Calu3 (cell line): ENCODE results near the gene ERN2. TPM values are rescaled to one million over a fixed set of nuclear protein-coding genes. Genes with fewer than 3 reads are reported as not detected.

Source experiments
- BruUV-seq: library from RNA; stranded (reverse); fragments of 400-500 nt; replicated peaks from 2 replicates; lab custom pipeline; 2021; lab: Mats Ljungman, UMichigan
- CTCF ChIA-PET: fragments of 300-600 bp; sonication (Branson Sonifier 250); formaldehyde crosslinking; loops from one replicate; lab custom pipeline; 2022; ENCODE audit warnings: antibody characterized with exemption; lab: Charles Lee
- DNase-seq: peaks from one replicate; pipeline ENCODE4 v3.0.0; 2022
- H3K27ac Mint-ChIP-seq: one replicate; pipeline ENCODE4 v1.8.0; 2022; ENCODE audit warnings: mixed read lengths; ENCODE audit not compliant: unreplicated experiment
- H3K27me3 Mint-ChIP-seq: one replicate; pipeline ENCODE4 v1.8.0; 2022; ENCODE audit warnings: mixed read lengths; ENCODE audit not compliant: unreplicated experiment
- H3K36me3 Mint-ChIP-seq: one replicate; pipeline ENCODE4 v1.8.0; 2022; ENCODE audit warnings: mild to moderate bottlenecking, moderate library complexity, mixed read lengths; ENCODE audit not compliant: insufficient read depth, unreplicated experiment
- H3K4me1 Mint-ChIP-seq: one replicate; pipeline ENCODE4 v1.8.0; 2022; ENCODE audit warnings: mild to moderate bottlenecking, low read depth, mixed read lengths; ENCODE audit not compliant: unreplicated experiment
- H3K4me3 Mint-ChIP-seq: one replicate; pipeline ENCODE4 v1.8.0; 2022; ENCODE audit warnings: mild to moderate bottlenecking, low read depth, moderate library complexity, mixed read lengths; ENCODE audit not compliant: unreplicated experiment
- H3K9me3 Mint-ChIP-seq: one replicate; pipeline ENCODE4 v1.8.0; 2022; ENCODE audit warnings: low read depth, mixed read lengths; ENCODE audit not compliant: unreplicated experiment
- intact Hi-C: fragments of 100-400 bp; cut with micrococcal nuclease; formaldehyde crosslinking; loops from one replicate; pipeline ENCODE4 v1.10.0; 2022; ENCODE audit not compliant: unreplicated experiment
- total RNA-seq: library from RNA; stranded (reverse); gene quantifications from 2 replicates; pipeline ENCODE4 v1.2.3, GENCODE V29; 2022
- TF ChIP-seq, protein P1 (sequence below): fragments of 200-600 bp; IDR thresholded peaks from one replicate; pipeline ENCODE4 v1.8.0; 2022; ENCODE audit warnings: antibody characterized with exemption; ENCODE audit not compliant: unreplicated experiment

Gene ERN2
- total RNA-seq, 1 experiment from 2014 or later: 3.2 TPM

DNA sequence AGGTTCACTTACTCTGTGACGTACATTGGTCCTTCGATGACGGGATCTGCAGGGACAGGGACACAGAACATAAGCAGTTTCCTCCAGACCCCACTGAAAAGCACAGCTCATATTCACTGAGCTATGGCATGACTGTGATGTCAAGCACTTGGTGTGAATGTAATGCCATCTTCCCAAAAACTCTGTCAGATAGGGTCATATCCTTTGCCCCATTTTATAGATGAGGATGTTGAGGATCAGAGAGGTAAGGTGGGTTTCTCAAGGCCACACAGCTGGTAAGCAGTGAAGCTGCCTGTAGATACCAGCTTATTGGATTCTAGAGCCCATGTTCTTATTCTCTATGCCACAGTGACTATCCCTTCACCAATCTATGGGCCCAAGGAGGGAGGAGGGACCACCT lies 2.5 kb downstream of the ERN2 start:
- CTCF ChIA-PET: no interaction called here

DNA sequence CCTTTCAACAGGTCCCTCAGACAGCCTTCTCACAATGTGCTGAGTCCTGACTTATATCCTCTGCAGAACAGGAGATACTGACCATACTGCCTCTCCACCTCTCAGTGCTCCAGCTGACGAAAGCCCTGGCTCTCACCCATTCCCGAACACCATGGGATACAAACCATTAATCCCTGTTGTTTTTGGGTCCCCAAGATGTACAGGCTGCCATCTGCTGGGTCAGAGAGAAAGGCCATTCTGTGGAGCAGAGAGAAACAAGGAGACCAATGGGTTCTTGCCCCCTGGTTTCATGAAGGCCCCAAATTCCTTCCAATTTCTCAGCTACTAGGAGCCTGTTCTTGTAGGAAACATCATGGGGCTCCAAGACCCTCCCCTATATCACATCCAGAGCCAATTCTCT lies 3.0 kb downstream of the ERN2 start:
- H3K27ac Mint-ChIP-seq: no peak overlapping the region
- no peaks in the 10 kb centered on the region for H3K9me3 Mint-ChIP-seq
- H3K36me3 Mint-ChIP-seq: peaks cover 5% of the 10 kb centered on the region
- TF ChIP-seq, protein P1, sequence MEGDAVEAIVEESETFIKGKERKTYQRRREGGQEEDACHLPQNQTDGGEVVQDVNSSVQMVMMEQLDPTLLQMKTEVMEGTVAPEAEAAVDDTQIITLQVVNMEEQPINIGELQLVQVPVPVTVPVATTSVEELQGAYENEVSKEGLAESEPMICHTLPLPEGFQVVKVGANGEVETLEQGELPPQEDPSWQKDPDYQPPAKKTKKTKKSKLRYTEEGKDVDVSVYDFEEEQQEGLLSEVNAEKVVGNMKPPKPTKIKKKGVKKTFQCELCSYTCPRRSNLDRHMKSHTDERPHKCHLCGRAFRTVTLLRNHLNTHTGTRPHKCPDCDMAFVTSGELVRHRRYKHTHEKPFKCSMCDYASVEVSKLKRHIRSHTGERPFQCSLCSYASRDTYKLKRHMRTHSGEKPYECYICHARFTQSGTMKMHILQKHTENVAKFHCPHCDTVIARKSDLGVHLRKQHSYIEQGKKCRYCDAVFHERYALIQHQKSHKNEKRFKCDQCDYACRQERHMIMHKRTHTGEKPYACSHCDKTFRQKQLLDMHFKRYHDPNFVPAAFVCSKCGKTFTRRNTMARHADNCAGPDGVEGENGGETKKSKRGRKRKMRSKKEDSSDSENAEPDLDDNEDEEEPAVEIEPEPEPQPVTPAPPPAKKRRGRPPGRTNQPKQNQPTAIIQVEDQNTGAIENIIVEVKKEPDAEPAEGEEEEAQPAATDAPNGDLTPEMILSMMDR: peak; percentile 12
- no peak for DNase-seq
- H3K27me3 Mint-ChIP-seq: no peaks in the 10 kb centered on the region
- BruUV-seq: no TSS peak
- H3K4me3 Mint-ChIP-seq: no peak overlapping the region
- intact Hi-C loops: no loop called here
- peaks cover 11% of the 10 kb centered on the region for H3K4me1 Mint-ChIP-seq
- CTCF ChIA-PET: no interaction called here

More for the DNA sequence above, 2.5 kb downstream of the ERN2 start:
- intact Hi-C loops: no loop called here
- Mint-ChIP-seq H3K4me1 (peaks cover 11% of the 10 kb centered on the region), H3K27me3 (no peaks in the 10 kb centered on the region), H3K36me3 (peaks cover 5% of the 10 kb centered on the region), H3K27ac (no peak overlapping the region), H3K9me3 (no peaks in the 10 kb centered on the region), H3K4me3 (no peak overlapping the region)
- no TSS peak for BruUV-seq
- no peak for DNase-seq
- TF ChIP-seq, protein P1: no peak

DNA sequence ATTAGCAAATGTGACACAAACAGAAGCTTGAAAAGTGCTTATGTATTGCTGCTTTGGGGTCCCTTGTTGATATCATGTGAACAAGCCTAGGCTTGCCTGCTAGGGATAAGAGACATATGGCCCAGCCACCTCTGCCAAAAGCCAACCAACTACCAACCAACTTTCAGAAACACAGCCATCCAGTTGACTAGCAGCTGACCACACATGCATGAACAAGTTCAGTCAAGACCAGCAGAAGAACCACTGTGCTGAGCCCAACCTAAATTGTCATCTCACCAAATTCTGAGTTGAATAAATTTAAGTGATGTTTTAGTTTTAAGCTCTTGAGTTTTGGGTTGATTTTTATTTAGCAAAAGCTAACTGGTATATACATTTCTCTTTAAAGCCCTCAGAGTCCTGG lies 3.5 kb downstream of the ERN2 start:
- Mint-ChIP-seq H3K36me3 (peaks cover 5% of the 10 kb centered on the region), H3K9me3 (no peaks in the 10 kb centered on the region), H3K4me3 (no peak overlapping the region), H3K27ac (no peak overlapping the region), H3K4me1 (peaks cover 11% of the 10 kb centered on the region), H3K27me3 (no peaks in the 10 kb centered on the region)
- no TSS peak for BruUV-seq
- intact Hi-C loops: no loop called here
- CTCF ChIA-PET: no interaction called here
- TF ChIP-seq, protein P1: no peak
- no peak for DNase-seq

- BruUV-seq: no TSS peak
- Mint-ChIP-seq H3K9me3 (peaks cover 7% of the 10 kb centered on the region), H3K4me3 (no peak overlapping the region), H3K27ac (no peak overlapping the region), H3K27me3 (no peaks in the 10 kb centered on the region), H3K36me3 (peaks cover 5% of the 10 kb centered on the region), H3K4me1 (peaks cover 10% of the 10 kb centered on the region)
- CTCF ChIA-PET: no interaction called here
- DNase-seq: no peak
- intact Hi-C loops: no loop called here
- TF ChIP-seq, protein P1: no peak
Observed at GRCh38 chr16:23706439-23706838, 6.6 kb downstream of the ERN2 start.
